Ovary (tissue), 9 donors: ENCODE measurements around the gene CPT1B. TPM values are rescaled to one million over a fixed set of nuclear protein-coding genes. Genes with fewer than 3 reads are reported as not detected.

Experiments
- DNase-seq, 5 donors: peaks; one replicate each; pipeline ENCODE4 v3.0.0-alpha.2; 2019 to 2020
- H3K27ac ChIP-seq, 2 donors: fragments of 200-600 bp; one replicate each; pipeline versions ENCODE4 v1.5.1 to v1.8.0; 2019 to 2022
- H3K27me3 ChIP-seq: fragments of 200-600 bp; one replicate; pipeline ENCODE4 v1.8.0; 2022
- H3K36me3 ChIP-seq: fragments of 200-600 bp; sonication (generic); one replicate; pipeline ENCODE4 v1.5.1; 2019
- H3K4me1 ChIP-seq: one replicate; pipeline ENCODE4 v1.8.1; 2013; ENCODE audit warnings: mild to moderate bottlenecking, moderate library complexity; ENCODE audit not compliant: insufficient read depth
- H3K4me3 ChIP-seq: fragments of 200-600 bp; sonication (generic); one replicate; pipeline ENCODE4 v1.5.1; 2017
- H3K9me3 ChIP-seq, 2 donors: fragments of 200-600 bp in 1 of 2; sonication (generic) in 1 of 2; one replicate each; pipeline versions ENCODE4 v1.5.1 to v1.8.1; 2013 to 2019; ENCODE audit warnings: mild to moderate bottlenecking in 1 of 2, moderate library complexity in 1 of 2
- EP300 ChIP-seq: sonication (generic); formaldehyde crosslinking; IDR thresholded peaks from one replicate; pipeline ENCODE4 v1.6.1; 2017; ENCODE audit warnings: antibody characterized with exemption
- POLR2A ChIP-seq: fragments of 450-650 bp; IDR thresholded peaks from one replicate; pipeline ENCODE4 v1.6.1; 2017; ENCODE audit warnings: antibody characterized with exemption, mild to moderate bottlenecking, moderate library complexity
- WGBS, 3 donors: extraction: QIAGEN DNeasy Blood & Tissue Kit in 1 of 3; methylation state at CpG; one replicate each; pipeline versions ENCODE4 v1.1.5 to v1.1.7; 2013 to 2017; 5-methylcytosine and 5-hydroxymethylcytosine counted together
- intact Hi-C, 4 donors: fragments of 100-400 bp; cut with DNase I; formaldehyde crosslinking; loops; one replicate each; pipeline versions ENCODE4 v1.11.0 to v1.15.1; 2022 to 2023
- polyA plus RNA-seq, 2 donors: library from polyadenylated mRNA; stranded (reverse); fragments of 200-250 nt in 1 of 2; fragments of 350-450 nt in 1 of 2; fragmentation: Illumina TruSeq in 1 of 2; extraction: RNeasy Lipid Tissue Mini Kit (QIAGEN cat#74804) in 1 of 2; gene quantifications; one replicate each; pipeline ENCODE4 v1.2.3, GENCODE V29; 2013 to 2014
- total RNA-seq, 7 donors: library from RNA; depleted of rRNA in 2 of 7; stranded (reverse); fragments of >200 nt in 2 of 7; fragmentation: NEBNext Ultra II Directional in 3 of 7; extraction: Animal tissue kit (Norgen Biotek cat#: 25700) in 3 of 7; gene quantifications; one replicate each; pipeline versions ENCODE4 v1.1.0 to v1.2.4, GENCODE V29; 2016 to 2023
- TF ChIP-seq, protein P1 (sequence below), 3 donors: fragments of 450-650 bp in 2 of 3; fragments of 200-600 bp in 1 of 3; IDR thresholded peaks; one replicate each; pipeline versions ENCODE4 v1.5.1 to v1.8.0; 2016 to 2022; ENCODE audit warnings: antibody characterized with exemption in 3 of 3, mild to moderate bottlenecking in 1 of 3
- donor health status: DM: no; HTN: no; CAD: no; lungs with moderate emphysema.
- donor health status: DM: no; HTN: no; CAD: no.
- donor health status: Bipolar disorder and iron deficiency.
- donor health status: DM: yes; HTN: yes; CAD: no.
- donor health status: DM: no; HTN: no; CAD: no.
- donor health status: DM: yes; HTN: yes; CAD: no.

CPT1B gene
- total and polyA plus RNA-seq, 9 donors = 2.5 to 10.6 (median 4.4) TPM

GRCh38 chr22:50625568-50626313 is 47.5 kb upstream of the CPT1B start:
- Histone ChIP-seq H3K27me3 (no peaks in the 10 kb centered on the region), H3K4me3 (no peak overlapping the region), H3K4me1 (peaks cover 7% of the 10 kb centered on the region), H3K9me3 (no peaks in the 10 kb centered on the region), H3K36me3 (no peaks in the 10 kb centered on the region), H3K27ac (no peak overlapping the region)
- TF ChIP-seq EP300 (no peak), POLR2A (no peak)
- TF ChIP-seq, protein P1, sequence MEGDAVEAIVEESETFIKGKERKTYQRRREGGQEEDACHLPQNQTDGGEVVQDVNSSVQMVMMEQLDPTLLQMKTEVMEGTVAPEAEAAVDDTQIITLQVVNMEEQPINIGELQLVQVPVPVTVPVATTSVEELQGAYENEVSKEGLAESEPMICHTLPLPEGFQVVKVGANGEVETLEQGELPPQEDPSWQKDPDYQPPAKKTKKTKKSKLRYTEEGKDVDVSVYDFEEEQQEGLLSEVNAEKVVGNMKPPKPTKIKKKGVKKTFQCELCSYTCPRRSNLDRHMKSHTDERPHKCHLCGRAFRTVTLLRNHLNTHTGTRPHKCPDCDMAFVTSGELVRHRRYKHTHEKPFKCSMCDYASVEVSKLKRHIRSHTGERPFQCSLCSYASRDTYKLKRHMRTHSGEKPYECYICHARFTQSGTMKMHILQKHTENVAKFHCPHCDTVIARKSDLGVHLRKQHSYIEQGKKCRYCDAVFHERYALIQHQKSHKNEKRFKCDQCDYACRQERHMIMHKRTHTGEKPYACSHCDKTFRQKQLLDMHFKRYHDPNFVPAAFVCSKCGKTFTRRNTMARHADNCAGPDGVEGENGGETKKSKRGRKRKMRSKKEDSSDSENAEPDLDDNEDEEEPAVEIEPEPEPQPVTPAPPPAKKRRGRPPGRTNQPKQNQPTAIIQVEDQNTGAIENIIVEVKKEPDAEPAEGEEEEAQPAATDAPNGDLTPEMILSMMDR (IDR thresholded peaks at IDR 0.05) = no peak
- intact Hi-C loops = no loop called here
- no peak for DNase-seq
- WGBS, 3 donors = 83 to 86% (median 83%) methylated on average over 24 to 27 of the region's 27 CpGs

DNA sequence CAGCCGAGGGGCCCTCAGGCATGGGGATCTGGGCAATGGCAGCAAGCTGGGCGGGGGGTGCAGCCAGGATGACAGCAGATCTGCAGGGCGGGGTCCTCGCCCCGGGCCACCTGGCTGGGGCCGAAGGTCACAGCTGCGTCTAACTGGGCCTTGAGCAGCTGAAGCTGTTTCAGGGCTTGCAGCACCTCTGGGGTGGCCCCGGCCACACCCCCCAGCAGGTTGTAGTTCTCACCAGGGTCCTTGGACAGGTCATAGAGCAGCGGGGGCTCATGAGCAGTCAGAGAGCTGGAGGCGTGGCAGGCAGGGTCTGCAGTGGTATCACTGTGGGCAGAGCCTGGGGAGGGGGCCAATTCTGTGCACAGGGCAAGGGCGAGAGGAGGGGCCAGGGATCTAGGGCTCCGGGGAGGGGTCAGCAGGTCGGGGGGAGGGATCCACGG is 46.9 kb upstream of the CPT1B start:
- no peak for TF ChIP-seq EP300
- TF ChIP-seq, protein P1 (IDR thresholded peaks at IDR 0.05) = no peak
- no peak for TF ChIP-seq POLR2A
- DNase-seq = no peak
- intact Hi-C loops = no loop called here
- H3K4me1 ChIP-seq = peaks cover 7% of the 10 kb centered on the region
- no peak overlapping the region for H3K4me3 ChIP-seq
- no peaks in the 10 kb centered on the region for H3K36me3 ChIP-seq
- WGBS, 3 donors = 57 to 72% (median 64%) methylated on average over 9 to 14 of the region's 14 CpGs
- no peaks in the 10 kb centered on the region for H3K9me3 ChIP-seq
- H3K27me3 ChIP-seq = no peaks in the 10 kb centered on the region
- H3K27ac ChIP-seq = no peak overlapping the region

DNA sequence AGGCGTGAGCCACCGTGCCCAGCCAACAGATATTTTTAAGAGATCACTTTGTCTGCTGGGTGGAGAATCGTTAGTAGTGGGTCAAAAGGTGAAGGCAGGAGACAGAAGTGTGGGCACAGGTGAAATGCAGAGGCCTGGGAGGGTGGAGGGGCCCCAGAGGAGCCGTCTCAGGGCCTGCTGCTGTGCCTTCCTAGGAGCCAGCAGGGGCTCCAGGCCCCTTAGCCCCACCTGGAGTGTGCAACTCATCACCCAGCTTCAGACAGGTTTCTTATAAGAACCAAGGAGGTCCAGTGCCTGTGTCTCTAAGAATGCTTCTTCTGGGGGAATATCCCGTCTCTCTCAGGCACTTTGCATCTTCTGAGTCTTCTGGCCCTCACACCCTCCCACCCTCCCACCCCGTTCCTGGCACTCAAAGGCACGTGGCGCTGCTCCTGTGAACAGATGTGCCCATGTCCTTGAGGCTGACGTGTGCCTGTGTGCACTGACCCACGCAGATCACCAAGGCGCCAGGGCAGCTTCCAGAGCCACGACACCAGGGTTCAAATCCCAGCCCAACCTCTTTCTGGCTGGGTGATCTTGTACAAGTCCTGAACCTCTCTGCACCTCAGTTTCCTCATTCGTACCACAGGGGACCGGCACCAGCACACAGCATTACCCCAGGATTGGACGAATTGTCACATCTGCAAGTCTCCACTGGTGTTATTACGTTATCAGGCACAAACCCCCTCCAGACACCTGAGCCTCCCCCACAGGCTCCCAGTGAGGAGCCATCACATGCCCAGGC is 46.3 kb upstream of the CPT1B start:
- Histone ChIP-seq H3K27ac (no peak overlapping the region), H3K4me1 (peaks cover 7% of the 10 kb centered on the region), H3K9me3 (no peaks in the 10 kb centered on the region), H3K27me3 (no peaks in the 10 kb centered on the region), H3K36me3 (no peaks in the 10 kb centered on the region), H3K4me3 (no peak overlapping the region)
- intact Hi-C loops = no loop called here
- TF ChIP-seq, protein P1 (IDR thresholded peaks at IDR 0.05) = no peak
- TF ChIP-seq POLR2A (no peak), EP300 (no peak)
- no peak for DNase-seq
- 44 to 55% (median 51%) methylated on average over 16 of the region's 16 CpGs for WGBS, 3 donors

DNA sequence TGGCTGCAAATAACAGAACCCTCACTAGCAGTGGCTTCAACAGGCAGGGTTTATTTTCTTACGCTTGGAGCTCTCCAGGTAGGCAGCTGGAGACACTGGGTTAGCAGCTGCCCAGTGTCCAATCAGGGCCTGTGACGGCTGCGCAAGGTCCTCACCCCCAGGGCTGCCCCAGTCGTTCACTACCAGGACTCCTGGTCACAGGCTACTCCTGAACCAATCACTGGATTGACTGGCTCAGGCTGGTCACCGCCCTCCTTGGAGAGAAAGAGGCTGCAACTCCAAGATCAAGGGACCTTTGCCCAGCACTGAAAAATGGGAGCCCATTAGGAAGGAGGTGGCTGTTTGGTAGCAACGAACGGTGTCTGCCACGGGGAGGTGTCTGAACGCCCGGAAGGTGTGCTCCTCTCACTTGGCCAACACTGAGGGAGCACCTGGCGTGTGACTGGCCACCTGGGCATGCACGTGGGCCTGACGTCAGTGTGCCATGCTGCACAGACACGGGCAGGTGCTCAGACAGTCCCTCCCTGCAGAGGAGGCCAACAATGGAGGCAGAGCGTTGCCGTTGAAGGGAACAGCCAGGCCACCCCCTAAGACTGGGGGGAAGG is 44.6 kb upstream of the CPT1B start:
- H3K36me3 ChIP-seq = no peaks in the 10 kb centered on the region
- H3K9me3 ChIP-seq = no peaks in the 10 kb centered on the region
- TF ChIP-seq, protein P1 (IDR thresholded peaks at IDR 0.05) = no peak
- TF ChIP-seq EP300 (no peak), POLR2A (no peak)
- no peak for DNase-seq
- H3K27ac ChIP-seq = no peak overlapping the region
- no peaks in the 10 kb centered on the region for H3K27me3 ChIP-seq
- no peaks in the 10 kb centered on the region for H3K4me1 ChIP-seq
- intact Hi-C loops = no loop called here
- WGBS, 3 donors = 38 to 60% (median 58%) methylated on average over 16 of the region's 16 CpGs
- no peak overlapping the region for H3K4me3 ChIP-seq
